ENCODE data around the gene TLL2.

The TLL2 gene

DNA sequence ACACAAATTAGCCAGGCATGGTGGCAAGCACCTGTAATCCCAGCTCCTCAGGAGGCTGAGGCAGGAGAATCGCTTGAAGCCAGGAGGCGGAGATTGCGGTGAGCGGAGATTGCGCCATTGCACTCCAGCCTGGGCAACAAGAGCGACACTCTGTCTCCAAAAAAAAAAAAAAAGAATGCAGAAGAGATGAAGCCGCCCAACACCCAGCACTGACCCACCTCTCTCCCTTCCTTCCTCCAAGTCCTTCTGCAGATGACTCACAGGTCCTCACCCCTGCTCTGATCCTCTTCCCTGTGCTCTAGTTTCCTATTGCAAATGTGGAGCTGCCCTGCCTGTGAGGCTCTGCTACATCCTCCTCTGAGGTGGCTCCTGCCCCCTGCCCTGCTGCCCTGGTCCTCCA lies 132.9 kb downstream of the TLL2 start:
- Histone ChIP-seq H3K4me1 (ENCODE audit: insufficient read depth, low read length) (0 out of 2 replicates have a peak, but pooled peaks cover under 1% of the 10 kb centered on the region), H3K4me2 (ENCODE audit: insufficient read depth, low read length) (no peak overlapping the region), H3K9me3 (ENCODE audit: insufficient read depth, low read length, severe bottlenecking) (no peaks in the 10 kb centered on the region), H3K79me2 (ENCODE audit: insufficient read depth, low read length) (no peaks in the 10 kb centered on the region), H4K20me1 (ENCODE audit: insufficient read depth, low read length) (no peaks in the 10 kb centered on the region), H3K36me3 (ENCODE audit: insufficient read depth, low read length) (no peaks in the 10 kb centered on the region), H3K9ac (ENCODE audit: low read depth, low read length) (no peak overlapping the region), H3K27me3 (ENCODE audit: insufficient read depth, low read length, poor library complexity) (no peaks in the 10 kb centered on the region), H3K4me3 (ENCODE audit: low read depth in 1 of 2, low read length in 2 of 2) (no peak overlapping the region), H2AFZ (ENCODE audit: low read depth, low read length) (no peak overlapping the region), H3K27ac (ENCODE audit: low read length) (no peak overlapping the region)
- TF ChIP-seq, protein P1, sequence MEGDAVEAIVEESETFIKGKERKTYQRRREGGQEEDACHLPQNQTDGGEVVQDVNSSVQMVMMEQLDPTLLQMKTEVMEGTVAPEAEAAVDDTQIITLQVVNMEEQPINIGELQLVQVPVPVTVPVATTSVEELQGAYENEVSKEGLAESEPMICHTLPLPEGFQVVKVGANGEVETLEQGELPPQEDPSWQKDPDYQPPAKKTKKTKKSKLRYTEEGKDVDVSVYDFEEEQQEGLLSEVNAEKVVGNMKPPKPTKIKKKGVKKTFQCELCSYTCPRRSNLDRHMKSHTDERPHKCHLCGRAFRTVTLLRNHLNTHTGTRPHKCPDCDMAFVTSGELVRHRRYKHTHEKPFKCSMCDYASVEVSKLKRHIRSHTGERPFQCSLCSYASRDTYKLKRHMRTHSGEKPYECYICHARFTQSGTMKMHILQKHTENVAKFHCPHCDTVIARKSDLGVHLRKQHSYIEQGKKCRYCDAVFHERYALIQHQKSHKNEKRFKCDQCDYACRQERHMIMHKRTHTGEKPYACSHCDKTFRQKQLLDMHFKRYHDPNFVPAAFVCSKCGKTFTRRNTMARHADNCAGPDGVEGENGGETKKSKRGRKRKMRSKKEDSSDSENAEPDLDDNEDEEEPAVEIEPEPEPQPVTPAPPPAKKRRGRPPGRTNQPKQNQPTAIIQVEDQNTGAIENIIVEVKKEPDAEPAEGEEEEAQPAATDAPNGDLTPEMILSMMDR (IDR thresholded peaks at IDR 0.05; ENCODE audit: borderline replicate concordance, extremely low read depth, low read length, poor library complexity, severe bottlenecking) = no peak
- TF ChIP-seq EZH2 (IDR thresholded peaks at IDR 0.05; ENCODE audit: borderline replicate concordance, low read depth, low read length, severe bottlenecking) = no peak
- ATAC-seq (ENCODE audit: insufficient read depth, low read depth) (no peak), DNase-seq (no peak)

- Histone ChIP-seq H3K9ac (ENCODE audit: low read depth, low read length) (no peak overlapping the region), H3K9me3 (ENCODE audit: insufficient read depth, low read length, severe bottlenecking) (no peaks in the 10 kb centered on the region), H3K4me2 (ENCODE audit: insufficient read depth, low read length) (no peak overlapping the region), H3K27me3 (ENCODE audit: insufficient read depth, low read length, poor library complexity) (no peaks in the 10 kb centered on the region), H4K20me1 (ENCODE audit: insufficient read depth, low read length) (no peaks in the 10 kb centered on the region), H2AFZ (ENCODE audit: low read depth, low read length) (no peak overlapping the region), H3K27ac (ENCODE audit: low read length) (no peak overlapping the region), H3K4me1 (ENCODE audit: insufficient read depth, low read length) (peaks cover 11% of the 10 kb centered on the region), H3K79me2 (ENCODE audit: insufficient read depth, low read length) (no peaks in the 10 kb centered on the region), H3K36me3 (ENCODE audit: insufficient read depth, low read length) (no peaks in the 10 kb centered on the region), H3K4me3 (ENCODE audit: low read depth in 1 of 2, low read length in 2 of 2) (no peak overlapping the region)
- no peak for DNase-seq
- TF ChIP-seq, protein P1 (IDR thresholded peaks at IDR 0.05; ENCODE audit: borderline replicate concordance, extremely low read depth, low read length, poor library complexity, severe bottlenecking) = no peak
- TF ChIP-seq EZH2 (IDR thresholded peaks at IDR 0.05; ENCODE audit: borderline replicate concordance, low read depth, low read length, severe bottlenecking) = no peak
- ATAC-seq (ENCODE audit: insufficient read depth, low read depth) = no peak
These were observed 134.0 kb downstream of the TLL2 start for GRCh38 chr10:96379758-96380157.

- H3K36me3 ChIP-seq (ENCODE audit: insufficient read depth, low read length) = no peaks in the 10 kb centered on the region
- no peak for DNase-seq
- H4K20me1 ChIP-seq (ENCODE audit: insufficient read depth, low read length) = no peaks in the 10 kb centered on the region
- no peak overlapping the region for H3K4me3 ChIP-seq (ENCODE audit: low read depth in 1 of 2, low read length in 2 of 2)
- H3K27me3 ChIP-seq (ENCODE audit: insufficient read depth, low read length, poor library complexity) = no peaks in the 10 kb centered on the region
- H3K9me3 ChIP-seq (ENCODE audit: insufficient read depth, low read length, severe bottlenecking) = no peaks in the 10 kb centered on the region
- no peak overlapping the region for H2AFZ ChIP-seq (ENCODE audit: low read depth, low read length)
- no peak for ATAC-seq (ENCODE audit: insufficient read depth, low read depth)
- H3K79me2 ChIP-seq (ENCODE audit: insufficient read depth, low read length) = no peaks in the 10 kb centered on the region
- H3K4me2 ChIP-seq (ENCODE audit: insufficient read depth, low read length) = no peak overlapping the region
- TF ChIP-seq, protein P1 (IDR thresholded peaks at IDR 0.05; ENCODE audit: borderline replicate concordance, extremely low read depth, low read length, poor library complexity, severe bottlenecking) = no peak
- TF ChIP-seq EZH2 (IDR thresholded peaks at IDR 0.05; ENCODE audit: borderline replicate concordance, low read depth, low read length, severe bottlenecking) = no peak
- peaks cover 13% of the 10 kb centered on the region for H3K4me1 ChIP-seq (ENCODE audit: insufficient read depth, low read length)
- no peak overlapping the region for H3K9ac ChIP-seq (ENCODE audit: low read depth, low read length)
- H3K27ac ChIP-seq (ENCODE audit: low read length) = no peak overlapping the region
These were observed 135.0 kb downstream of the TLL2 start for GRCh38 chr10:96378741-96379140.

DNA sequence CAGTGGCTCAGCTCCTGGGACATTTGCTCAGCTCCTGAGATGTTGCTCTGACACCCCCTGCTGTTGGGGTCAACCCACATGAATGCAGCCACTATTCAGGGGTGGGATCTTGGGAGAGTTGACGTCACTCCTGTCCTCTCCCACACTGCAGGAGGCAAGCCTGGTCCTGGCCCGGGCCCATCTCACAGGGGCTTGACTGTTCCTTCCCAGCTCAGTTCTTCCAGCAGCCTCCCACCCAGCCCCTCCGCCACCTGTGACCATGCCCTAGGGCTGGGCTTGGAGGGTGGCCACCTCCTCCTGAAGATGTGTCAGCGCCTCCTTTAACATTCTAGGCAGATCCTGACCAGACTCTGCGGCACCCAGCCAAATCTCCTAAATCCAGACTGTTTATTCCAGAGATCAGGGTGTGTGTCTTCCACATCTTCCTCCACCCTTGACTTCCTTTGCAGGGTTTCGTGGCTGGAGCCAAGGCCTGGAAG lies 135.9 kb downstream of the TLL2 start:
- Histone ChIP-seq H3K27ac (ENCODE audit: low read length) (no peak overlapping the region), H3K9me3 (ENCODE audit: insufficient read depth, low read length, severe bottlenecking) (no peaks in the 10 kb centered on the region), H3K4me2 (ENCODE audit: insufficient read depth, low read length) (no peak overlapping the region), H2AFZ (ENCODE audit: low read depth, low read length) (no peak overlapping the region), H3K4me1 (ENCODE audit: insufficient read depth, low read length) (peaks cover 13% of the 10 kb centered on the region), H3K36me3 (ENCODE audit: insufficient read depth, low read length) (no peaks in the 10 kb centered on the region), H3K27me3 (ENCODE audit: insufficient read depth, low read length, poor library complexity) (no peaks in the 10 kb centered on the region), H3K79me2 (ENCODE audit: insufficient read depth, low read length) (no peaks in the 10 kb centered on the region), H3K4me3 (ENCODE audit: low read depth in 1 of 2, low read length in 2 of 2) (no peak overlapping the region), H3K9ac (ENCODE audit: low read depth, low read length) (no peak overlapping the region), H4K20me1 (ENCODE audit: insufficient read depth, low read length) (no peaks in the 10 kb centered on the region)
- DNase-seq (no peak), ATAC-seq (ENCODE audit: insufficient read depth, low read depth) (no peak)
- TF ChIP-seq, protein P1 (IDR thresholded peaks at IDR 0.05; ENCODE audit: borderline replicate concordance, extremely low read depth, low read length, poor library complexity, severe bottlenecking) = peak; percentile 8
- no peak for TF ChIP-seq EZH2 (IDR thresholded peaks at IDR 0.05; ENCODE audit: borderline replicate concordance, low read depth, low read length, severe bottlenecking)
